ENCODE data around the gene SEL1L2. TPM values are rescaled to one million over a fixed set of nuclear protein-coding genes. Genes with fewer than 3 reads are reported as not detected.

Gene SEL1L2
- total RNA-seq, 1 donor from 2014 or later = 1.4 TPM

DNA sequence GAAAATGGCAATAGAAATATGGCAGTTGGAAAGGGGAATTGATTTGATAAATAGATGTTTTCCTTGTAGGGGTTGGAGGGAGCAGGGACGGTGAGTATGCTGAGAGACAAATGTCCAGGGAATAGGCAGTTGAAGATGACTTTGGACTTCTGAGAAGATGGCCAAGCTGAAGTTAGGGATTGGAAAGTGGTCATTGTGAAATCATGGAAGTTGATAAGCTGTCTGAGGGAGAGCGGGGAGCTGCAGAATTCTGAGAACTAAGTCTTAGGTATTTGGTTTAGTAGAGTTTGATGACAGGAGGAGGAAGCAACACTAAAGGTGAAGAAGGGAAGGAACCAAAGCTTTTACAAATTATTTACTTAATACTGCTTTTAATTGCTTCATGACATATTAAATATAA lies 190.4 kb downstream of the SEL1L2 start:
- no peaks in the 10 kb centered on the region for H3K27me3 ChIP-seq (ENCODE audit: low read depth)
- DNase-seq = no peak
- H3K36me3 ChIP-seq = peaks cover 89% of the 10 kb centered on the region
- no peaks in the 10 kb centered on the region for H3K9me3 ChIP-seq (replicated peaks)
- peak overlapping the region; percentile 69 for H3K27ac ChIP-seq (replicated peaks)
- intact Hi-C loops (cut with micrococcal nuclease) = no loop called here
- TF ChIP-seq, protein P1, sequence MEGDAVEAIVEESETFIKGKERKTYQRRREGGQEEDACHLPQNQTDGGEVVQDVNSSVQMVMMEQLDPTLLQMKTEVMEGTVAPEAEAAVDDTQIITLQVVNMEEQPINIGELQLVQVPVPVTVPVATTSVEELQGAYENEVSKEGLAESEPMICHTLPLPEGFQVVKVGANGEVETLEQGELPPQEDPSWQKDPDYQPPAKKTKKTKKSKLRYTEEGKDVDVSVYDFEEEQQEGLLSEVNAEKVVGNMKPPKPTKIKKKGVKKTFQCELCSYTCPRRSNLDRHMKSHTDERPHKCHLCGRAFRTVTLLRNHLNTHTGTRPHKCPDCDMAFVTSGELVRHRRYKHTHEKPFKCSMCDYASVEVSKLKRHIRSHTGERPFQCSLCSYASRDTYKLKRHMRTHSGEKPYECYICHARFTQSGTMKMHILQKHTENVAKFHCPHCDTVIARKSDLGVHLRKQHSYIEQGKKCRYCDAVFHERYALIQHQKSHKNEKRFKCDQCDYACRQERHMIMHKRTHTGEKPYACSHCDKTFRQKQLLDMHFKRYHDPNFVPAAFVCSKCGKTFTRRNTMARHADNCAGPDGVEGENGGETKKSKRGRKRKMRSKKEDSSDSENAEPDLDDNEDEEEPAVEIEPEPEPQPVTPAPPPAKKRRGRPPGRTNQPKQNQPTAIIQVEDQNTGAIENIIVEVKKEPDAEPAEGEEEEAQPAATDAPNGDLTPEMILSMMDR (IDR thresholded peaks at IDR 0.05; ENCODE audit: borderline replicate concordance) = no peak
- H3K4me1 ChIP-seq = peaks cover 32% of the 10 kb centered on the region
- no peak overlapping the region for H3K4me3 ChIP-seq

Other genes with a start within 250 kb of the SEL1L2 start
- gene ESF1, start 205.7 kb downstream of the SEL1L2 start, total RNA-seq = 15.5 TPM
- gene NDUFAF5, start 205.6 kb downstream of the SEL1L2 start, total RNA-seq = 60.2 TPM
- 3.6 TPM for gene MACROD2, start 4.9 kb upstream of the SEL1L2 start, total RNA-seq

Data from left ventricle myocardium inferior (tissue), 1 donor.